Measurements from ENCODE around the gene STON1. TPM values are rescaled to one million over a fixed set of nuclear protein-coding genes. Genes with fewer than 3 reads are reported as not detected.
"Not testable (repeated sequence)": the region's sequence is repeated elsewhere in the genome, so short reads cannot be mapped to it uniquely, and the experiment has no call there.

STON1 gene
- polyA plus RNA-seq, 1 donor = 39.3 TPM

GRCh38 chr2:48613211-48613610, 83.3 kb downstream of the STON1 start:
- DNase-seq = no peak

- not testable (repeated sequence) for DNase-seq
Observed at GRCh38 chr2:48614581-48614980, 84.6 kb downstream of the STON1 start.

- DNase-seq = no peak
Observed at GRCh38 chr2:48617618-48618017, 87.7 kb downstream of the STON1 start, which contains the start of gene GTF2A1L. GTF2A1L (plus strand) TSS chr2:48617856; CDS start chr2:48617875, 19 bp downstream.

GRCh38 chr2:48619526-48619925, 89.6 kb downstream of the STON1 start:
- no peak for DNase-seq

- DNase-seq = no peak
Observed at GRCh38 chr2:48620604-48621003, 90.7 kb downstream of the STON1 start.

- DNase-seq = not testable (repeated sequence)
Observed at GRCh38 chr2:48622691-48623090, 92.7 kb downstream of the STON1 start.

- no peak for DNase-seq
Observed at GRCh38 chr2:48624696-48625095, 94.7 kb downstream of the STON1 start.

- DNase-seq = no peak
Observed at GRCh38 chr2:48626047-48626446, 96.1 kb downstream of the STON1 start.

- no peak for DNase-seq
Observed at GRCh38 chr2:48633143-48633542, 103.2 kb downstream of the STON1 start.

- DNase-seq = no peak
Observed at GRCh38 chr2:48635786-48636185, 105.8 kb downstream of the STON1 start.

- no peak for DNase-seq
Observed at GRCh38 chr2:48638261-48638660, 108.3 kb downstream of the STON1 start.

Other genes starting within 250 kb of the STON1 start
- 20.2 TPM for gene FOXN2, start 215.5 kb upstream of the STON1 start, polyA plus RNA-seq (ENCODE audit: insufficient read length)
- gene PPP1R21, start 89.4 kb upstream of the STON1 start, polyA plus RNA-seq (ENCODE audit: insufficient read length) = 43.3 TPM
- gene GTF2A1L, start 87.7 kb downstream of the STON1 start, polyA plus RNA-seq (ENCODE audit: insufficient read length) = 0.25 TPM
- 0.37 TPM for gene LHCGR, start 225.6 kb downstream of the STON1 start, polyA plus RNA-seq (ENCODE audit: insufficient read length)

Measured in left kidney (tissue), 2 donors.